ENCODE results near the gene C1QTNF6.
A peak's percentile ranks its signal among the peaks of the same experiment; 100 is the strongest.

Gene C1QTNF6

DNA sequence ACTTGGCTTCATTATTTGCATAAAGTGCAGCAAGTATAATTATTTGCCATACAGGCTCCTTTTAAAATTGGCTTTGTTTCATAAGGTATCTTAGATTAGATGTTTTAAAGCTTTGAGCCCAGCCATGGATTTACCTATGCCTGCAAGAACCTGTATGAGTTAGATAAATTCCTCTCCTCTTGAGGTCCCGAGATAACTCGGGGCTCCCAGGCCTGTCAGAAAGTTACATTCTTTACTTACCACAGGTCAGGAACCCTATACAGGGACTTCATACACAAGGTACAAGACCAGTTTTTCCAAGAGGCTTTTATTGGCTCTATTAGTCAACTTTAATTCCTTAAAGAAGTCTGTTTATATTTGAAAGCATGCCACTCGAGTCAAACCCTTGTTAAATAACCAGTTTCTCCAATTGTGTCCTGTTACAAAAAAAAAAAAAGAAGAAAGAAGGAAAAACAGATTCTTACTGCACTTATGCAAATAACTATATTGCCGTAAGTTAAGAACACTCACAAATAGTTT, 2.3 kb upstream of the C1QTNF6 start:
- no peak for DNase-seq (ENCODE audit: low read depth, low spot score)

DNA sequence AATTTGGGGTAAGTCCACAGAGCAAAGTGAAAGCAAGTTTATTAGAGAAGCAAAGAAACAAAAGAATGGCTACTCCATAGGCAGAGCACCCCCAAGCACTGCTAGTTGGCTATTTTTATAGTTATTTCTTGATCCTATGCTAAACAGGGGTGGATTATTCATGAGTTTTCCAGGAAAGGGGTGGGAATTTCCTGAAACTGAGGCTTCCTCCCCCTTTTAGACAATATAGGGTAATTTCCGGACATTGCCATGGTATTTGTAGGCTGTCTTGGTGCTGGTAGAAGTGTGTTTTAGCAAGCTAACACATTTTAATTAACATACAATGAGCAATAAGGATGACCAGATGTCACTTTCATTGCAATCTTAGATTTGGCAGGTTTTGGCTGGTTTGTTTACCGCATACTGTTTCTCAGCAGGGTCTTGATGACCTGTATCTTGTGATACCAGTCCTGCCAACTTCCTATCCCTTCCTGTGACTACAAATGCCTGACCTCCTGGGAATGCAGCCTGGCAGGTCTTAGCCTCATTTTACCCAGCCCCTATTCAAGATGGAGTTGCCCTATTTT, 937 bp upstream of the C1QTNF6 start:
- peak; percentile 51 for DNase-seq (ENCODE audit: low read depth, low spot score)

DNA sequence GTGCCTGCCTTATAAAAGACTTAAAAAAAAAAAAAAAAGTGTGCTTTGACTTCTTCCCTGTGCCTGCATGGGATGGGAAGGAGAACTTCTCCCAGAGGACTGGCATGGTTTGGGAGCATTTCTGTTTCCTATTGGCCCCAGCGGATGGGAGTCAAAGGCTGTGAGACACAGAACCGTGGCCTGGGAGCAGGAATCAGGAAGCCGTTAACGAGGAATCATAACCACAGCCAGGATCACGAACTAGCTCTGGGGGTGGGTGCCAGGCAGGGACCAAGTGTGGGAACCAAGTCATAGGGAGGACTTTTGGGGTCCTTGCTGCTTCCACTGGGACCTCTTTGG, 526 bp downstream of the C1QTNF6 start:
- no peak for DNase-seq (ENCODE audit: low read depth, low spot score)

DNA sequence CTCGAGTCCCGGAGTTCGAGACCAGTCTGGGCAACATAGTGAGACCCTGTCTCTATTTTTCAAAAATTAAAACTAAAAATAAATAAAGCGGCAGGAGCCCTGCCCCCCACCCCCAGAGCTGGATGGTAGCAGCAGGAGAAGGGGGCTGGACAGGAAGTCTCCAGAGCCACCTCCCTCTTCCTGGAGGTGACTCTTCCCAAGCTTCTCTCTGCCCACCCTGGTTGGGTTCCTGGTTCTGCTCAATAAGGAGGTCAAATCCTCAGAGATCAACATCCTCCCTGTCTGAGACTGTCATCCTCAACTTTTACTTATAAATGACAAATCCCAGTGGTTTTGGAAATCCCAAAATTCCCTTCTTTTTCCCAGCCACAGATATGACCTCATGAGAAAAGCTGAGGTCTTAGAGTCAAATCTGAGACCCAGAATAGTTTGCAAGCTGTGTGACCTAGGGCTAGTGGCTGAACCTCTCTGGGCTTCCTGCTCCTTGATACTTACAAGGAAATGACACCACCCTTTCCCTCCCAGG, 987 bp downstream of the C1QTNF6 start:
- no peak for DNase-seq (ENCODE audit: low read depth, low spot score)

DNA sequence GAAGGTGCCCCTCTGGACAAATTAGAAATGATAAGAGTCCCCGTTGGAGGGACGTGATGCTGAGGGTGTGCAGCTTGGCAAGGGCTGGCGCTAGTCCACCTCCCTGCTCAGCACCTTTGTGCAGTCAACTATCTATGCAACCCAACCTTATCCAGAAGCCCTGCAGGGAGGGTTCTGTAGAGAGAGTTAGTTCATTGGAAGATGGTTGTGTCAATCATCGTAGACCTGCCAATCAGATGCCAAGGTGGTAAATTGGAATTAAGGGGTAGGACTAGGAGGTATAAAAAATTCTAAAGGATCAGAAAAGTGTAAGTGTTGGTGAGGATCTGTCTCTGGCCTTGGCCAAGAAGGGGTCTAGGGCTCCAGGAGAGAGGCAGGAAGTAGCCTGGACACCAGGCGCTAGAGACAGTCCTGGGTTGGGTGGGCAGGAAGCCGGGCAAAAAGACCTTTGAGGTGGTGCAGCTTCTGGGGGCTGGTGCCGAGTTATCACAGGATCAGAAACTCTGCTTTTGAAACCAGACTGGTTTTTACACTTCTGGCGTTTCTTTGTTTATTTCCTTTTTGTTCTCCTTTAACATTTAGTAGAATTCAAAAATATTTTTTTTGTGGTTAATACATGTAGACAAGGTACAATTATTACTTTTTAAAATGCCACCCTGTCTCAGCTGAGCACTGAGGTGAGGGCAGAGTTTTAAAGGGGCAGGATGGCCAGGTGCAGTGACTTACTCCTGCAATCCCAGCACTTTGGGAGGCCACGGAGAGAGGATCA, 1.6 kb downstream of the C1QTNF6 start:
- DNase-seq (ENCODE audit: low read depth, low spot score), result peak; percentile 55

DNA sequence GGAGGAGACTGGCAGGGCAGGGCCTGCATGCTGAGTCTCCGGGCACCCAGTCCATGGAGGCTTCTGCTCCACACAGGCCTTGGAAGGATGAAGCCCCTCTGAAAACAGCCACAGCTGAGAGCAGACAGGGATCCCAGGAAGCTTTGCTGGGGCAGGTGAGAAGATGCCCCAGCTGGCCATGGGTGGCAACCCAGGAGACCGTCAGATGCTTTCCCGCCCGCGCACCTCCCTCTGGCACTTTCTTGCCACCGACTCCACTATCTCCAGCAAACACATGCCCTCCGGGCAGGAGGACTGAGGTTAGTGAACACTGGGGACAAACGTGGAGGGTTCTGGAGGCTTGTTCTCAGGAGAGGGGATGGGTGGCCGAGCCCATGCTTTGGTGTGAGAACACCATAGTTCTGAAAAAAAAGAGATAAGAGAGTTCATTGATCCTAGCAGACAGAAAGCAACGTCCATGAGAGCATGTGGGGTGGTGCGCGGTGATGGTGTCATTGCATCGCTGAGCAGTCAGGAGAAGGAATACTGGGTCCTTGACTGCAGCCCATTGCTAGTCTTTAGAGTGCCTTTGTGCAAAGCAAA, 2.3 kb downstream of the C1QTNF6 start:
- DNase-seq (ENCODE audit: low read depth, low spot score), result no peak

DNA sequence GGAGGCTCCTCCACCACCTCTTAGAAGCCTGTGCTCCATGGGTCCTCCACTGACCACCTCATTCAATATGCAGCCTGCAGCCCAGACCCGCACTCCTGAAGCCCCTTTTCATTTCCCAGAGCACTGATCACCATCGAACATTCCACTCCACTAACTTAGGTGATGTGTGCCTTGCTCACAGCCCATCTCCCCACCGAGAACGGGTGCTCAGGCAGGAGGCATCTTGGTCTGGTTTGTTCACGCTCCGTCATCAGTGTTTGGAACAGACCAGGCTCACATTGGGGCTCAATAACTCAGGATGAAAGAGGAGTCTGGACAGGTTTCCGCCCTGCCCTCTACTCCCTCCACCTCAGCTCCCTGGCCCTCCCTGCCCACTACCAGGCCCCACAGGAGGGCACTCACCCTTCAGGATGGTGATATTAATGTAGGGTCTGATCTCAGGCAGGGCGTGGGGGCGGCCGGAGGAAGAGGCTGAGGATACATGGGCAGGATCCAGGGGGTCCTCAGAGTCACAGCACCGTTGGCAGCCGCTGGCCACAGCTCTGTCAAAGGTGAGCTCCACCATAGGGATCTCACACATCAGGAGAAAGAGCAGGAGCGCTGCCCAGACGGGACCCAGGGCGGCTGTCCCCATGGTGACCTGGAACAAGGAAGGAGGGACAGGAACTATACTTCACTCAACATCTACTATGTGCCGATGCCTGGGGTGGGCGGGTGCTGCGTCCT, 3.1 kb downstream of the C1QTNF6 start:
- DNase-seq (ENCODE audit: low read depth, low spot score), result no peak

DNA sequence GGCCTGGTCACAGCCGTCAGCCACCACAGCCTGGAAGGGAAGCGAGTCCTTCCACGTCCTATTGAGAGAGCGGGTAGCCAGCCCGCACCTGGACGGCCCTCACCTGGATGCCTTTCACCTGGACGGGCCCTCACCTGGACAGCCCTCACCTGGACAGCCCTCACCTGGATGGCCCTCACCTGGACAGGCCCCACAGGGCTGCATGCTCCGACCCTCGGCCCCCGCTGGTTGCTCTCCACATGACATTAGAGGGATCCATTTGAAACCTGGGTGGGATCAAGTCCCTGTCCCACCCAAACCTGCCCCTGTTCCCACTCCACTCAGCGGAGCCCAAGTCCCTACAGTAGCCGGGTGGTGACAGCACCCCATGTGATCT, 3.7 kb downstream of the C1QTNF6 start:
- DNase-seq (ENCODE audit: low read depth, low spot score), result no peak

DNA sequence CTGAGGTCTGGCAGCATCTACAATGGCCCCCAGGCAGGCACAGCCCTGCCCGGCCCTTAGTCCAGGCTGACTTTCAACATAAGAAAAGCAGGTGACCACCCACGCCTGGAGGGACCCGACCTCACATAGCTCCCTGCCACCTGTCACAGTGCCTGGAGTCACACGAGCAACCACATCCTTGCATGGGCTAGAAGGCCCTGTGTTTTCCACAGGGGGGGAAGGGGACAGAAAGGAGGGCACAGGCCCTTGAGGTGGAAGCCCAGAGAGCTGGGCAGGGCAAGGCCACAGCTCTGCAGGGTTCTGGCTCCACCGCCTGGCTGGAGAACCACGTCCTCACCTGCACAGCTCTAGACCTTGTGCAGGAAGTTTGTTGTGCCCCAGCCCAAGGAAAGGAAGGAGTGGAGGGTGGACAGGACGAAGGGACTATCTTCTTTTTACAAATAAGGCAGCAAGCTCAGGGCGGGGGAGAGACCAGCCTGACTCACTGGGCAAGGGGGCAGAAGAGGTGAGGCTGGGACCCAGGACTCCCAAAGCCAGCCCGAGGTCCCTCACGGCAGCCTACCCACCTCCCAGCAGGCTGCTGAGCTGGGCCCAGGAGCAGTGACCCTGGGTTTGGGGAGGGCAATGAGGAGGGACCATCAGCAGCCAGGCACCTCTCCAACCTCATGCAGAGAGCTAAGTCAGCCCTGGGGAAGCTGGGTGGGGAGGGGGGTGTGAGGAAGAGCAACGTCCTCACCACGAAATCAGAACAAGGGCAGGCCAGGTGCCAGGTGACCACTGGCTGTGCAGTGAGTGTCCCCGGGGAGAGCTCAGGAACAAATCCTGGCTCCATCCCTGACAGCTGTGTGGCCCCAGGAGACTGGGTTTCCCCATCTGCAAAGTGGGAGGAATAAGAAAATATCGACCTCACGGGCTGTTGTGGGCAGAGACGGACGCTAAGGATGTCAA, 4.3 kb downstream of the C1QTNF6 start:
- peak; percentile 43 for DNase-seq (ENCODE audit: low read depth, low spot score)

DNA sequence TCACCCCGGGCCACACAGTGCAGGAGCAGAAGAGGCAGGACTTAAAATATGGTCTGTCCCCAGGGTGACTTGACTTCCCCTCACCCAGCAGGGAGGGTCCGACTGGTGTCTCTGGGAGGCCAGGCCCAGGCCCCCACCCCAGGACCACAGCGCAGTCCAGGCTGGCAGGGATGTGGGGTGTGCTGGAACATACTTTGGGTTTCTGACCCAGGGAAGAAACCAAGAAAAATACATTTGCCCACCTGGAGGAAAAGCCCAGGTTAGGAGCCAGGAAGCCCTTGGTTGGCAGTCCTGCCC, 5.2 kb downstream of the C1QTNF6 start:
- DNase-seq (ENCODE audit: low read depth, low spot score), result no peak

DNA sequence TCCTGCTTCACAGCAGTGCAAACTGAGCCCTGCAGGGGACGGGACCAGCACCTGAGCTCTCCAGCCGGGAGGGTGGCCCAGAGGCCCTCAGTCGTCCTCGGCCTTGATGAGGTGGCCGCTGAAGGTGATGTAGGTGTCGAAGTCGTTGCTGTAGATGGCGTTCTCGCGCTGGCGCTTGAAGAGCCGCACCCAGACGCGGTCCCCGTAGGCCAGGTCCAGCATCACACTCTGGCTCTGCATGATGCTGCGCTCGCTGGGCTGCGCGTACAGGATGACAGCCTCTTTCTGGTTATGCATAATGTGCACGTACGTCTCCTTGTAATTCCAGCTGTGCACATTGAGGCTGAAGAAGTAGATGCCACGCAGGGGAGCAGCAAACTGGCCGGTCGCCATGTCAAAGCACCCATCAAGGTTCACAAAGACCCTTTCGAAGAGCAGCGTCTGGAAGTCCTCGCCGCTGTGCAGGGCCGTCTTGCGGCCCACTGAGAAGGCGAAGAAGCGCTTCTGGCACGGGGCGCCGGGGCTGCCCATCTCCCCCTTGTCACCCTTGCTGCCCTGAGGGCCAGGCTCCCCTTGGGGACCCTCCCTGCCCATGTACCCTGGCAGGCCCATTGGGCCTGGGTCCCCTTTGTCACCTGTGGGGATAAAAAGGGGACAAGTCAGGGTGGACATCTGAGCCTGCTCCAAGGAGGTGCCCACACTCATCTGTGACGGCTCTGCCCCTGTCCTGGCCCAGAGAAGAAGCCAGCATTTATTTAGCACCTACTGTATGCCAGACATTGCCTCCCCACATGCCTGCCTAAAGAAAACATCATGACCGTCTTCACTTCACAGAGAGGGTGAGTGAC, 5.7 kb downstream of the C1QTNF6 start:
- DNase-seq (ENCODE audit: low read depth, low spot score), result no peak

DNA sequence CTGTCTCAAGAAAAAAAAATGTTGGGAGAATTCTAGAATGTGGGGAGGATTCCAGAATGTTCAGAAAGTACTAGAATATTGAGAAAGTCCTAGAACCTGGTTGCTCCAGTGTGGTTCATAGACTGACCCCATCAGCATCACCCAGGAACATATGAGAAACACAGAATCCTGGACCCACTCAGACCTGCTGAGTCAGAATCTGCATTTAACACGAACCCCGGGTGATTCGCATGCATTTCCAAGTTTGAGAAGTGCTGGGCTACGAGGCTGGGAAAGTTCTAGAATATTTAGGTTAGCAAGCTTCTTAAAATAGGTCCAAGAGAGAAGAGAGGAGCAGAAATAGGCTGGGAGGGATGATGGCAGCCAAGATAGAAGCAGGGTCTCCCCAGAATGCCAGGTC, 6.4 kb downstream of the C1QTNF6 start:
- DNase-seq (ENCODE audit: low read depth, low spot score), result no peak

DNA sequence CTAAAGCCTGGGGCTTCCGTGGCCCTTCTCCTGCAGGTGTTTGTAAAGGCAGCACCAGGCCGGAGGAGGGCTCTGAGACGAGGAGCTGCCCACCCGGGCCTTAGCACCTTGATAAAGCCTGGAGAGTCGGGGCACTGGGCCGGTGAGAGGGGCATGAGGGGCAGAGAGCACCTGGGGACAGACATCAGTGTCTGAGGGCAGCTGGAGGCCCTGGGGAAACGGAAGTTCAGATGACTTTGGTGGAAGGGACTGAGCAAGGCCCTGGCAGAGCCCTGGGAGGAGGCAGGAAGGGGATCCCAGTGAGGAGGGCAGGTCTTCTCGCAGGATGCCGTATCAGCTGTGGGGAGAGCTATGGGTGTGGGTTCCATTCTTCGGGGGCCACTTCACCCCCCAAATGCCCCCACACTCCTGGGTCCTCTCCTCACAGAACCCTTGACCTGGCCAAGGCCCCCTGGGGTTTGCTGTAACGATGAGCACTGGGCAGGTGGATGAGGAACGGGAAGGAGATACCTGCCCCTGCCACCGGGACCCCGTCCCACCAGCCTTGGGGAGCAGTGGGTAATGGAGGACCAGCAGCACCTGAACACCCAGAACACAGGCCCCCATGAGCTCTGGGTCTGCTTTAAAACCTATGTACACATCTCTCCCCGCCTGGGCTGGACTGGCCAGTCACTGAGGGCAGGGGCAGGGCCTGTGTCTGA, 7.4 kb downstream of the C1QTNF6 start:
- no peak for DNase-seq (ENCODE audit: low read depth, low spot score)

DNA sequence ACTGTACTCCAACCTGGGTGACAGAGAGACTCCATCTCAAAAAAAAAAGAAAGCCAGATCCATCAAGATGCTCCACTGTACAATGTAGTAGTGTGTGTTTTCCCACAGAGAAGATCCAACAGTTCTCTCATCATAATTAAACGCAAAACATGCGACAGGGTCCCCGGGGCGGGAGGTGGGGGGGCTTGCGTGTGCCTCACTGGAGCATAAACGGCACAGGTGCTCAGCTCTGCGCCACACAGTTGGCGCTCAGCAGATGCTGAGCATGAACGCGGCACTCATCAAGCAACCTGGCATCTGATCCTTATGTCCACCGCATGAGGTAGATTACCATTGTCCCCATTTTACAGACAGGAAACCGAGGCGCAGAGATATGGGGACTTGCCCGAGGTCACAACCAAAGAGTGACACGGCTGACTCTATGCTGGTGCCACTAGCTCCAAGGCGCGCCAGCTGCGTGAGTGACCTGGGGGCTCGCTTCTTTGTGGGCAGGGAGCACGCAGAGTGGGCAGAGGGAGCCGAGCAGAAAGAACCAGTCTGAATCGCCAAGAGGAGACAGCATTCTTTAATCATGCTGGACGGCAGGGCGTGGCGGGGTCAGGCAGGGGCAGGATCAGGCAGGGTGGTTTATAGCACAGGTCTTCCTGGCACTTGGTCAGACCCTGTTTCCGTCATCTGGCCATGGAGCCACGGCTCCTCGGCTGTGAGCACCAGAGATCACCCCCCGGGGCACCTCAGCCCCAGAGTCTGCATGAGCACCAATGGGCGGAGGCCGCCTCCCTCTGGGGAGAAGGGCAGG, 8.2 kb downstream of the C1QTNF6 start:
- DNase-seq (ENCODE audit: low read depth, low spot score), result no peak

DNA sequence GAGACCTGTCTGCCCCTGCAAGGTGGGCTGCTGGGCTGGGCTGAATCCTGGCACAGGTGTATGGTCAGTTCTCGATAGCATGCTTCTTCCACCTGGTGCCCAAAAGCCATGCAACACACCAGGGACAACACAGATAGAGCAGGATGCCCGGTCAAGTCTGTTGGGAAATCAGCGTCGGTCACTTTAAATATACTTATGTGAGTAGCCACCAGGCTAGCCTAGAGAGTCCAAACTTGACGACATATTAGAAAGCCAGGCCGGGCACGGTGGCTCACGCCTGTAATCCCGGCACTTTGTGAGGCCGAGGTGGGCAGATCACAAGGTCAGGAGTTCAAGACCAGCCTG, 8.9 kb downstream of the C1QTNF6 start:
- DNase-seq (ENCODE audit: low read depth, low spot score), result no peak

DNA sequence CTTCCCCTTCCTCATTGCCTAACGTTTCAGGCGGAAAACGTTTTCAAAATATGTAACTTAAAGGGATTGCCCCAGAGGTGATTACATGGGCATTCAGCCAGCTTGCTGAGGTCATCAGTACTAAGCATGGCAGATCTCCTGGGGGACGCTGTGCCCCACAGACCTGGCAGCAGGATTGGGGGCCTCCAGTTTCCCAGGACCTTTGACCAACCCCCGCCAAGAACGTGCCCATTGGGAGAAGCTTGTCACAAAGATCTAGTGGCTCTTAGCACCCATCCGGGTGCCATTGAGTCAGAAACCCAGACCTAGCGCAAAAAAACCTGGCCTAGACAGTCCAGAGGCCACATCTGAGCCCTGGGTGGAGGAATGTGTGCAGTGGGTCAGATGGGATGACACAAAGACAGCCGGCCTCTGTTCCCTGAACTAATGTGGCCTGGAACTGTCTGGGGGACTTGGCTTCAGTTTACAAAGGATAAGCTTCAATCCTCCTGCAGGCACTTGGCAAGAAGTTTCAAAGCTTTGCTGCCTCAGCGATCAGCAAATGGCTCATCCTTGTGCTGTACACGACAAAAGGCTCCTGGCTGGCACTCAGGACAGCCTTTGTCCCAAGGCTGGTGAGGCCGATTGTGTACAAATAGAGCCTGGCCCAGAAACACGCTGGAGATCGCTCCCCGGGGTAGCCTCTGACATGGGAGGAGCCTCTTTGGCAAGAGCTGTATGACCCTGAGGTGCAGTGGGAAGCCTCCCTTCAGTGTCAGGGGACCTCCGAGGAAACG, 9.5 kb downstream of the C1QTNF6 start:
- no peak for DNase-seq (ENCODE audit: low read depth, low spot score)

DNA sequence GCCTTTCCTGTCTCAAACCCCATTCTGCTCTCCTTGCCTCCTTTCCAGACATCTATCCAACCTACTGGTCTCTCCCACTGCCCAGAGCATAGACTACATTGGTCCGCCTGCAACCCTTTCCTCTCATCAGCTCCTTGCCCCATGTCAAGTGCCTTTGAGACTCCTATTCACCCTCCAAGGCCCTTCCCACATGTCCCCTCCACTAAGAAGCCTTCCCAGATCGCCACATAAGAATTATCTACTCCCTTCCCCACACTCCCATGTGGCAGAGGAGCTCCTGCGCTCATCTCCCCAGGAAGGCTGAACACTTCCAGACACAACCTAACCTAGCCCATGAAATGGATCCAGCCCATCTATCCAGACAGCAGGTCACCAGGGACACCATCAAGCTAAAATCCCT, 10.3 kb downstream of the C1QTNF6 start:
- DNase-seq (ENCODE audit: low read depth, low spot score), result no peak

DNA sequence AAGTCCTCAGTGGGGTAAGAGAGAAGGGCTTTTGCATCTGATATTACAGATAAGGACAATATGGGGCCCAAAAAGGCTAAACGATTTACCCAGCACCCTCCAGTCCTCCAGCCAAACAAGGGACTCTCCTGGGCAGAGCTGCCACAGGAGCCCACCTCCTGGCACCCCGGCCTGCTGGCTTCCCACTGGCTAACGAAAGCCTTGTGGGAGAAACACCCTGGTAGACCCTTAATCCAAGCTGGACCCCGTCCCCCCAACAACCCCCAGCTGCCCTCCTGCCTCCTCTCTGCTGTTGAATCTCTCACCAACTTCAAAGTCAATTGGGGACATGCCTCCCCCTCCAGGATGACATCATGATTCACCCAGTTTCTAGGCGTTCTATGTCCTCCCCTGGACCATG, 10.8 kb downstream of the C1QTNF6 start:
- no peak for DNase-seq (ENCODE audit: low read depth, low spot score)
